ENCODE measurements around the gene FBXO31.

DNA sequence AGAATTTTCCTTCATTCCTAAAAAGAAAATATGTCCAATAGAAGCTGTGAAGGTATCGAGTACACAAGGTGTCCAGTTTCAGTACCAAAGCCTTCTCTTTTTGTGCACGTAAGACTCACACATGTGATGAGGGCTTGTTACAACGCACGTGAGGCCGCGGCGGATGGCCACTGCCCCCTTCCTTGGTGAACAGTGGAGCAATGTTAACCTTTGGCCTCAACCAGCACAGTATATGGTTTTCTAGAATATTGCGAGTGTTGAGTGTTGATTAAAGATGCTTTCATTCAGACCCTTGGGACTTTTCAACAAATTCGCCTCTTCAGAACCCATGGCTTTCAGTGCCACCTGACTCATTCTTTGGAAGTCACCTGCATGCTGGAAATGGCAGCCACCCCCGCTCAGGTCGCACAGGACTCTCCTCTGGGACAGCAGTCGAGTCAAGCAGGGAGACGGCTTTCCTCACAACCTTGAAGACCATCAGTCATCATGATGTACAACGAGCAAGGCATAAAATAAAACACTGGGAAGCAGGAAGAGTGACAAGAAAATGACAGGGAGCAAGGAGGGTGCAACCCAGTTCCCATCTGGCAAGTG is 23.0 kb upstream of the FBXO31 start:
- TF ChIP-seq, protein P1, sequence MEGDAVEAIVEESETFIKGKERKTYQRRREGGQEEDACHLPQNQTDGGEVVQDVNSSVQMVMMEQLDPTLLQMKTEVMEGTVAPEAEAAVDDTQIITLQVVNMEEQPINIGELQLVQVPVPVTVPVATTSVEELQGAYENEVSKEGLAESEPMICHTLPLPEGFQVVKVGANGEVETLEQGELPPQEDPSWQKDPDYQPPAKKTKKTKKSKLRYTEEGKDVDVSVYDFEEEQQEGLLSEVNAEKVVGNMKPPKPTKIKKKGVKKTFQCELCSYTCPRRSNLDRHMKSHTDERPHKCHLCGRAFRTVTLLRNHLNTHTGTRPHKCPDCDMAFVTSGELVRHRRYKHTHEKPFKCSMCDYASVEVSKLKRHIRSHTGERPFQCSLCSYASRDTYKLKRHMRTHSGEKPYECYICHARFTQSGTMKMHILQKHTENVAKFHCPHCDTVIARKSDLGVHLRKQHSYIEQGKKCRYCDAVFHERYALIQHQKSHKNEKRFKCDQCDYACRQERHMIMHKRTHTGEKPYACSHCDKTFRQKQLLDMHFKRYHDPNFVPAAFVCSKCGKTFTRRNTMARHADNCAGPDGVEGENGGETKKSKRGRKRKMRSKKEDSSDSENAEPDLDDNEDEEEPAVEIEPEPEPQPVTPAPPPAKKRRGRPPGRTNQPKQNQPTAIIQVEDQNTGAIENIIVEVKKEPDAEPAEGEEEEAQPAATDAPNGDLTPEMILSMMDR (conservative IDR thresholded peaks at IDR 0.05), result no peak
- no peak for TF ChIP-seq EZH2 (IDR thresholded peaks at IDR 0.05; ENCODE audit: low read depth)

Data from PC-9 (cell line).